Dendritic cell treated with granulocyte-macrophage colony-stimulating factor and Interleukin-4, amounts not matched to agents 40 ng/mL and 50 ng/mL, for 4 days (primary cell): Measurements from ENCODE around the gene SMPX.

Experiments
- H3K27ac Mint-ChIP-seq: one replicate; pipeline ENCODE4 v1.8.0; 2022; ENCODE audit warnings: mild to moderate bottlenecking, mixed read lengths
- H3K27me3 Mint-ChIP-seq: one replicate; pipeline ENCODE4 v1.8.0; 2022; ENCODE audit warnings: mild to moderate bottlenecking, mixed read lengths
- H3K36me3 Mint-ChIP-seq: one replicate; pipeline ENCODE4 v1.8.0; 2022; ENCODE audit warnings: low read depth, mixed read lengths
- H3K4me1 Mint-ChIP-seq: one replicate; pipeline ENCODE4 v1.8.0; 2022; ENCODE audit warnings: low read depth, mixed read lengths
- H3K4me3 Mint-ChIP-seq: one replicate; pipeline ENCODE4 v1.8.0; 2022; ENCODE audit warnings: mild to moderate bottlenecking, moderate library complexity, mixed read lengths
- H3K9me3 Mint-ChIP-seq: one replicate; pipeline ENCODE4 v1.8.0; 2022; ENCODE audit warnings: mixed read lengths
- intact Hi-C: fragments of 100-400 bp; cut with micrococcal nuclease; formaldehyde crosslinking; loops from one replicate; pipeline ENCODE4 v1.15.0; 2022

SMPX gene

DNA sequence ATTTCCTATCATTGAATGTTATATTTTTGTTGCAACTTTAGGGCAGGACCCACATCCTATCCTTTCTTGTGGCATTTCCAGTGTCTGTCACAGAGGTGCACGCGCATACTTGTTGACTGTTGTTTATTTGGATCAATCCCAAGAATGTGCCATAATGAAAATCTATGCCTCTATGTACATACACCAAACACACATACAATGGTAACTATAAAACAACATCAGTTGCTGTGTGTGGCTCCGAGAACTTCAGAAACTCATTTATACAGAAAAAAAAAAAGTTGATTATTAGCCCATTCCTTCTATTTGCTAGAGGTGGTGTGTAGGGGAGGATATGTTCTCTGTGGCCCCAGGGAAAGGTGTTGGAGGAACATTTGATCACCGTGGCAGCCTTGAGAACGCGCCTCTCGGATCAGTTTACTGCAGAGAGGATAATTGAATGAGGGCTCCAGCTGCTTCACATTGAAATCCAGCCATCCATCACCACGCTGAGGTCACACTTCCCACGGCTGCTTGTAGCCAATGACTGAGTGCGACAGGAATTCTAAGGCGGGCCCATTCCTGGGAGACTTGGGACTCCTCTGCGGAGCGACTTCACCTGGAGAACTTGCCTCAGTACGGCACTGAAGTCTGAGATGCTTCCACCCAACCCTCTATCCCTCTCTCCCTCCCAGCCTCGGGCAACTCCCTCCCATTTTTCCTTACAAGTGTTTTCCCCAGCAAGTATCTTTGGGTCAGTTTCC is 19.5 kb downstream of the SMPX start:
- no peaks in the 10 kb centered on the region for H3K36me3 Mint-ChIP-seq
- H3K27ac Mint-ChIP-seq, result no peak overlapping the region
- no peaks in the 10 kb centered on the region for H3K4me1 Mint-ChIP-seq
- intact Hi-C loops, result no loop called here
- H3K27me3 Mint-ChIP-seq, result peaks cover 4% of the 10 kb centered on the region
- H3K4me3 Mint-ChIP-seq, result no peak overlapping the region
- H3K9me3 Mint-ChIP-seq, result no peaks in the 10 kb centered on the region

DNA sequence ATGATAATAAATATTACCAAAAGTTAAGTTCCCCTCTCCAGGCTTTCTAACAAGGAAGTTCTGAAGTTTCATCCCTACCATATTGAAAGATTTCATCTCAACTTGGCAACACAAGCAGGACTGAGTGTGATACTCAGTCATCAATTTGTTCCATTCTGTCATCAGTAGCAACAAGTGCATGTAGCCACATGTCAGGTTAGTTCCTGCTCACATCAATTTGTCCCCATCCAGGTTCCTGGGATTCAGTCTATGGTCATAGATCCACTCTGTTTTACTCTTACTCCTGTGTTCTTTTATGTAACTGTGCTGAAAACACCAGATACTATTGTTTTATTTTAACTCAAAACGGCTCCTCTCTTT is 22.2 kb downstream of the SMPX start:
- intact Hi-C loops, result no loop called here
- Mint-ChIP-seq H3K36me3 (no peaks in the 10 kb centered on the region), H3K9me3 (no peaks in the 10 kb centered on the region), H3K4me1 (no peaks in the 10 kb centered on the region), H3K4me3 (no peak overlapping the region), H3K27me3 (peaks cover 4% of the 10 kb centered on the region), H3K27ac (no peak overlapping the region)

DNA sequence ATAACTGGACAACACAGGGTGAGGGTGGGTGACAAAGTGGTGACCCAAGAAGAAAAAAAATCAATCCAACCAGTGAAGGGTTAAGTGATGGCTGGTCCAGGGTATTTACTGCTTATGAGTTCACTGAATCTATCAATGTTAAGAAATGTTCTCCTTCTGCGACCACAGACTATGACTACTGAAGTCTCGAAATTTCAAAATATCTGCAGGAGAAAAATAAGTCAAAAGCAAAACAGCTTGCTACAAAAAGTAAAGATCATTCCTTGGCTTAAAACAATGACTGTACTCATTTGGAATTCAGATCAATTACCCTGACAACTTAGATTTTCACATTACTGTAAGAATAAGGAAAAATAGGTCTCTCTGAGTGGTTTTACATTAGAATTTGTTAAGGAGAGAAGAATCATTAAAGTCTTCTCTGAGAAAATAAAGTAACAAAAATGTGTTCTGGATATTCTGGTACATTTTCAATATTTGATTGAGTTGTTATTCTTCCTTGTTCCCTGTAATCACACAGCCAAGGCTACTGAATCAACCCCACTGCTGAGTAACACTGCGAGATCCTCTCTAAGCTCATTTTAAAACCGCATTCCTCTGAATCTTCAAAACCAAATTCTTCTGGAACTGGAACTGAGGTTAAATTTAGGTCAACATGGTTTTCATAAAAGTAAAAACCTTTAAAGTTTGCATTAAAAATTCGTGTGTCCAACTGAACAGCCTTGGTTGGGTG is 22.7 kb downstream of the SMPX start:
- intact Hi-C loops, result no loop called here
- Mint-ChIP-seq H3K9me3 (no peaks in the 10 kb centered on the region), H3K36me3 (no peaks in the 10 kb centered on the region), H3K27me3 (peaks cover 4% of the 10 kb centered on the region), H3K27ac (no peak overlapping the region), H3K4me3 (no peak overlapping the region), H3K4me1 (no peaks in the 10 kb centered on the region)

DNA sequence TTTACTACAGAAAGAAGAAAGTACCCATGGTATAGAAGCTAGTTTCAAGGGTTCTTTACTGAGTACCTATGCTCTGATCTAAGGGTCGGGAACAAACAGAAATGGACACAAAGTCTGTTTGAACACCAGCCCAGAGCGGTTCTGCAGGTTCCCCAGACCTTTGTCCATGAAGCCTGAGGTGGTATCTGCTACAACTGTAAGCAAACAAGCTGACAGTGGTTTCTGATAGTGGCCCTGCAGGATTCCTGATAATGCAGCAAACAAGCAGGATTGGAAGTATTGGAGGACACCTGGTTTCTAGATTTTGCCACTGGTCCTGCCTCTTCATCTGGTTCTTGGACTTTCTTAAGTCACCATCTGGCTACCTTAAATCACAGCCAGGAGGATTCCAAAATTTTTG is 23.7 kb downstream of the SMPX start:
- no peak overlapping the region for H3K27ac Mint-ChIP-seq
- H3K9me3 Mint-ChIP-seq, result no peaks in the 10 kb centered on the region
- no peaks in the 10 kb centered on the region for H3K4me1 Mint-ChIP-seq
- H3K27me3 Mint-ChIP-seq, result peaks cover 4% of the 10 kb centered on the region
- intact Hi-C loops, result no loop called here
- H3K36me3 Mint-ChIP-seq, result no peaks in the 10 kb centered on the region
- no peak overlapping the region for H3K4me3 Mint-ChIP-seq

DNA sequence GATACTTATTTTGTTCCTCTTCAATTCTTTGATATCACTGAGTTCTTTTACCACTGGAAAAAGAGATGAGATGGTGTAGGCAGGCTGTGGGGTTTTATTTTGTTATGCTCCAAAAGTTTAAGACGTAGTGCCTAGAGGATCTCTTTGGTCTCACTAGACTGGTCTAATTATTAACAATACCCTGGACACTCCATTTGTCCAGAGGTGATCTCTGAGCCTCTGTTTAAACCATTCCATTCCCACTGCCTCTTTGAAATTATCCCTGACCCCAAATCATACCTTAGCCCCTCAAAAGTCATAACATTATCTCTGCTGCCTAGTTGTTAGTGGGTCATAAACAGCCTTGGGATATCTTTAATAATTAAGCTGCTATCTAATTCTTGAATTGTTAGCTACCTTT is 24.2 kb downstream of the SMPX start:
- intact Hi-C loops, result no loop called here
- H3K9me3 Mint-ChIP-seq, result no peaks in the 10 kb centered on the region
- no peaks in the 10 kb centered on the region for H3K36me3 Mint-ChIP-seq
- peaks cover 4% of the 10 kb centered on the region for H3K27me3 Mint-ChIP-seq
- H3K4me1 Mint-ChIP-seq, result no peaks in the 10 kb centered on the region
- no peak overlapping the region for H3K4me3 Mint-ChIP-seq
- H3K27ac Mint-ChIP-seq, result no peak overlapping the region

DNA sequence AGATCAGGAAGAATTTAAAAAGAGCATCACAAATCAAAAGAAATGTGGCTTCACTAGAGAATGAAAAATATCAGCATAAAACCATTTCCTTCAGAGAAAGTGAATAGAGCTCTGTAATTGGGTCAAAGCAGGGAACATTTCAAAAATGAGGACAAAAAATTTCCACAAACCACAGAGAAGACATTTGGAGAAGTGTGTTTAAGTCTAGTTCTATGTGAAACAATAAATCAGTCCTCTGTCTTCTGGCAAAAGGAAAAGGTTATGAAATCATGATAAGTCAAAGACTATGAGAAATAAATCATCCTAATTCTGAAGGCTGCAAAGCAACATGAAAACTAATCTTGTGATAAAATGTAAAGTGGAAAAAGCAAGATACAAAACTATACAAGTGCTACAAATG is 27.9 kb downstream of the SMPX start:
- peaks cover 6% of the 10 kb centered on the region for H3K27me3 Mint-ChIP-seq

DNA sequence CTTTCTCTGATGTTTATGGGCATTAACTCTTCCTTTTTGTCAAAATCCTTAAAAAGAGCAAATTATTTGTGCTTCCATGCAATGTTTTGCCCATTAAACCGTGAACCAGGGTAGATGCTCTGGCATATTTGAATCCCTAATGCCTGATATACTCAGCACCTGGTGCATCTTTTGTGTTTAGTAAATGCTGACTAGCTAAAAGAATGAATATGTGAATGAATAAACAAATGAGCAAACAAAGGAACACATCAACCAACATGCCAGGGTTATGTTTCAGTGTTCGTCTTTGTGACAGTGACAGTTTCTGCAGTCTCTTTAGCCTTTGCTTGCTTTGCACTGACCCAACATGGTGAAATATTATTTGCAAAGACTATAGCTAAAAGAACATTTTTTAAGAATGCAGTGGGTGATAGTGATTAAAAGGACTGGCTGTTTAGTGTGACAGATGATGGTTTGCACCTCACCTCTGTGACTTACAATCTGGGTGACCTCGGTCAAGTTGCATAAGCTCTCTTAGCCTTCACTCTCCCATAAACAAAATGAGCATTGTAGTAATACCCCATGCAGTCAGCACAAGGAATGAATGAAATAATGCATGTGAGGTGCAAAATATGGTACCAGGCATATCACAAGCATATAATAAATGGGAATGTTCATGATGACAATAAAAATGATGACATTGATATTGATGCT is 29.5 kb downstream of the SMPX start:
- Mint-ChIP-seq H3K27me3 (peaks cover 6% of the 10 kb centered on the region), H3K36me3 (no peaks in the 10 kb centered on the region), H3K4me3 (no peak overlapping the region), H3K9me3 (no peaks in the 10 kb centered on the region), H3K27ac (no peak overlapping the region), H3K4me1 (peaks cover 9% of the 10 kb centered on the region)
- intact Hi-C loops, result no loop called here

More for the DNA sequence above, 27.9 kb downstream of the SMPX start:
- intact Hi-C loops, result no loop called here
- peaks cover 9% of the 10 kb centered on the region for H3K4me1 Mint-ChIP-seq
- no peaks in the 10 kb centered on the region for H3K36me3 Mint-ChIP-seq
- H3K4me3 Mint-ChIP-seq, result no peak overlapping the region
- no peaks in the 10 kb centered on the region for H3K9me3 Mint-ChIP-seq
- H3K27ac Mint-ChIP-seq, result no peak overlapping the region

DNA sequence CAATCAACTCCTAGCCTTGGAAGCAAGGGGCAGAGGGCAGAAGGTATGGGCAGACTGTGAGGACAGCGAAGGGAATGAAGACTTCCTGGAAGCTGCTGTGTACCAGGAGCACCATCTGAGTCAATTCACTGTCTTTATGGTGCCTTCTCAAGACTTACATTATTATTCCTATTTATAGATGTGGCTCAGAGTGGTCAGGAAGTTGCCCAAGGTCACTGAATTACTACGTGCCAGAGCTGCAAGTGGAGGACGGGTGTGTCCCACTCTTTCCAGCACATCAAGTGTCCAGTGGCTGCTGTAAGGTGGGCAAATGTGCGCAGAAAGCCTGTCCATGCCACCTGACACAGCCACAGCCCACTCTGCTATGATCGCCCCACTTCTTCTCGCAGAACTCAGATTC is 32.0 kb downstream of the SMPX start:
- no peak overlapping the region for H3K4me3 Mint-ChIP-seq

DNA sequence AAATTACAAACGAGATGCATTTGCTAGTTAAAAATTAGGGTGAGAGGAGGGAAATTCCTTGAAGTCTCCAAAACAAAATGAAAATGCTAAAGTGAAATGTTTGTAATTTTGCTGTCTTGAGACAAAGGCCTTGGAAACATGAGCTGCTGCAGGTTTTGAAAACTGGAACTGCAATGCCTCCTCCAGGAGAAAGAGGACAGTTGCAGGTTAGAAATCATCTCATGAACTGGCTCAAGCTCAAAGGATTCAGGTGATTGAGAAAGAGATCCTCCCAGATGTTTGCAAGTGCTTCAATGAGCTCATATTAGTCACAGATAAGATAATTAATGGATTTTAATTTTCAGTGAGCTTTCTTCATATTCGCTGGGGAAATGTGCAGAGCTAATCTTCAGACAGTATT is 32.4 kb downstream of the SMPX start:
- Mint-ChIP-seq H3K4me3 (no peak overlapping the region), H3K9me3 (no peaks in the 10 kb centered on the region), H3K4me1 (peaks cover 9% of the 10 kb centered on the region), H3K36me3 (no peaks in the 10 kb centered on the region), H3K27ac (no peak overlapping the region), H3K27me3 (peaks cover 6% of the 10 kb centered on the region)
- intact Hi-C loops, result no loop called here

More for the DNA sequence above, 32.0 kb downstream of the SMPX start:
- Mint-ChIP-seq H3K9me3 (no peaks in the 10 kb centered on the region), H3K27me3 (peaks cover 6% of the 10 kb centered on the region), H3K27ac (no peak overlapping the region), H3K36me3 (no peaks in the 10 kb centered on the region), H3K4me1 (peaks cover 9% of the 10 kb centered on the region)
- intact Hi-C loops, result no loop called here

DNA sequence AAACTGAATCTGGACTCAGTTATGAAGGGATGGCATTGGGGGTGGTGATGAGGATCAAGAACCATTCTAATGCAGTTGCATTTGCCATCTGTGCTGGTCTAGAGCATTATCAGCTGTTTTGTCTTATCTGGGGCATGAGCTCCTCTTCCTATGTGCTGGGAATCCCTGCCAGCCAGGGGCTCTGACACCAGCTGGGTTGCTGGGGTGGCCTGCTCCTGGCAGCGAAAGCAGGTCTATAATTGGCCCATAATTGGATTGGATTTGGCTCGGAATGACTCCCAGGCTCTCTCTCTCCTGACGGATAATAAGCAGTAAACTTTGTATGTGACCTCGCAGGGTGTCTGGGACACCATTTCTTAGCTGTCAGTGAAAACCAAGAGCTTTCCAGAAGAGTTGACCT is 34.1 kb downstream of the SMPX start:
- intact Hi-C loops, result no loop called here
- no peak overlapping the region for H3K4me3 Mint-ChIP-seq
- peaks cover 7% of the 10 kb centered on the region for H3K27me3 Mint-ChIP-seq
- H3K27ac Mint-ChIP-seq, result no peak overlapping the region
- H3K4me1 Mint-ChIP-seq, result peaks cover 9% of the 10 kb centered on the region
- no peaks in the 10 kb centered on the region for H3K9me3 Mint-ChIP-seq
- H3K36me3 Mint-ChIP-seq, result no peaks in the 10 kb centered on the region

DNA sequence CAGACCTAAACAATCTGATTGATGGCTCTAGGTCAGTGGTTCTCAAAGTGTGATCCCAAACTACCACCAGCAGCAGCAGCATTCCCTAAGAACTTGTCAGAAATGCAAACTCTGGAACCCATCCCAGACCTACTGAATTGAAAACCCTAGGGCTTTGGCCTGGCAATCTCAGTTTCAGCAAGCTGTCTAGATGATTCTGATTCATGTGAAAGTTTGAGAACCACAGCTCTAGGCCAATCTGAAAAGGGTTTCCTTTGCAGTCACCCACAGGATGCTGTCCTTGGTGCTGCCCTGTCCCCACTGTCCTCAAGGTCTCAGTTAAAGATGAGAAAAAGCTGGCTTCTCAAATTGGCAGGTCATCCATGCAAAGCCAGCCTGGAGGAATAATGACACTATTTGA is 34.8 kb downstream of the SMPX start:
- Mint-ChIP-seq H3K4me1 (peaks cover 9% of the 10 kb centered on the region), H3K4me3 (no peak overlapping the region), H3K27me3 (peaks cover 4% of the 10 kb centered on the region), H3K9me3 (no peaks in the 10 kb centered on the region), H3K36me3 (no peaks in the 10 kb centered on the region), H3K27ac (no peak overlapping the region)
- intact Hi-C loops, result no loop called here

DNA sequence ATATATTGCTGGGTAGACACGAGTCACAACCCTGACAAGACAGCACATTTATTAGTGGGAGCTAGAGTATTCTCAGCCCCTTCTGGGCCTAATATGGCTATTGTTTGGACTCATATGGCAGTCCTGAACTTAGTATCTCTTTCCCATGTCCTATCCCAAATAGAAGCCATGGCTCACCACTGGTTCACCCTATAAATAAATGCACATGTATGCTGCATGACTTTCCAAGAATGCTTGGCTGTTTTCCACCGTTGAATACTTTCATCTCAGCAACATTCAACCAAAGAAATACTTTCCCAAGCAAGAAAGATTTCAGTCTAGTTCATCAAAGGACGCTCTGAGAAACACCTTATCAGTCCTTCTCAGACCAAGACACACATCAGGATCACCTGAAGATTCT is 36.7 kb downstream of the SMPX start:
- intact Hi-C loops, result no loop called here
- H3K4me1 Mint-ChIP-seq, result peaks cover 4% of the 10 kb centered on the region
- H3K27ac Mint-ChIP-seq, result no peak overlapping the region
- H3K36me3 Mint-ChIP-seq, result no peaks in the 10 kb centered on the region
- no peaks in the 10 kb centered on the region for H3K9me3 Mint-ChIP-seq
- H3K4me3 Mint-ChIP-seq, result no peak overlapping the region
- H3K27me3 Mint-ChIP-seq, result peaks cover 1% of the 10 kb centered on the region

DNA sequence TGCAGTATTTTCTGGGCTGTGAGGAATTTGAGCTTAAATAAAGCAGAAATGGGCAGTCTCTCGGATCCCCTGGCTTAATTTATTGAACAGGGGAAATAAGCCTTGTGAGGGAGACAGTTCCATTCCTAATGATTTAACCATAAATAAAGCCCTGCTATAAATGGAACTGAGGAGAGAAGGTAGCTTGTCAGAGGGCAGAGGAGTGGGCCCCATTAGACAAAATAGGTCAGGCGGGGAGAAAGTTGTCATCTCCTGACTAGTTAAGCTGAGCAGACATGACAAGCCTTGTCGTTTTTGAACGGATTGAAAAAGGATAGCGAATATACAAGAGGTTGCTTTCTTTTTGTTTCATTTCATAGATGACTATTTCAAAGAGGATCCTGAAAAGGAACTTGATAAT is 39.3 kb downstream of the SMPX start:
- no peaks in the 10 kb centered on the region for H3K36me3 Mint-ChIP-seq
- peaks cover 1% of the 10 kb centered on the region for H3K27me3 Mint-ChIP-seq
- H3K4me3 Mint-ChIP-seq, result no peak overlapping the region
- intact Hi-C loops, result no loop called here
- H3K9me3 Mint-ChIP-seq, result no peaks in the 10 kb centered on the region
- H3K27ac Mint-ChIP-seq, result no peak overlapping the region
- no peaks in the 10 kb centered on the region for H3K4me1 Mint-ChIP-seq

DNA sequence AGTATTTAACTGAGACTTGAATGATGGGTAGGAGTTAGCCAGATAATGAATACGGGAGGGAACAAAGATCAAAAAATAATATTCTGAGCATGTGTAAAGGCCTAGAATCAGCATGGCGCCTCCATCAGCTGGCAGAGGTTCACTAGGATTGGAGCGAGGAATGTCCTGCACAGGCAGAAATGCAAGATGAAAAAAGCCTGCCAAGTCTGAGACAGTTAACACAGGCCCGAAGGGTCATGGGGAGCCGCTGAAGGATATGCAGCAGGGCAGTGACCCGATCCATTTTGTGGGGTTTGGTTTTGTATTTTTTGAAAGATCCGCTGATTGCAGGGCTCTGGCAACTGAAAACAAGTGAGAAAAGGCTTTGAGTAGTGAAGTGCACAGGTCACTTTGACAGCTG is 40.1 kb downstream of the SMPX start:
- H3K4me1 Mint-ChIP-seq, result no peaks in the 10 kb centered on the region
- no peak overlapping the region for H3K4me3 Mint-ChIP-seq
- H3K9me3 Mint-ChIP-seq, result no peaks in the 10 kb centered on the region
- H3K36me3 Mint-ChIP-seq, result no peaks in the 10 kb centered on the region
- intact Hi-C loops, result no loop called here
- no peak overlapping the region for H3K27ac Mint-ChIP-seq
- H3K27me3 Mint-ChIP-seq, result peaks cover 1% of the 10 kb centered on the region
